RWPE2 (cell line): ENCODE data around the gene EIF1AD.
"Not testable (repeated sequence)": the region's sequence is repeated elsewhere in the genome, so short reads cannot be mapped to it uniquely, and the experiment has no call there.

Experiments used
- ATAC-seq: fragments of 200-7000 bp; cut with Tn5 transposase; 3 replicates; pipeline ENCODE4 v1.9.1; 2021; ENCODE audit warnings: low read depth
- DNase-seq: peaks from one replicate; pipeline ENCODE4 v3.0.0-alpha.2; 2020; ENCODE audit warnings: low spot score
- H3K27ac ChIP-seq: fragments of 450-650 bp; 2 replicates; pipeline ENCODE4 v1.5.1; 2017; ENCODE audit warnings: mild to moderate bottlenecking; ENCODE audit not compliant: poor library complexity, severe bottlenecking
- H3K27me3 ChIP-seq: fragments of 250-450 bp; sonication (Bioruptor Pico); 2 replicates; pipeline ENCODE4 v1.5.1; 2021; ENCODE audit warnings: mild to moderate bottlenecking, moderate library complexity; ENCODE audit not compliant: insufficient read depth, poor library complexity, severe bottlenecking
- H3K36me3 ChIP-seq: fragments of 250-450 bp; sonication (Bioruptor Pico); 2 replicates; pipeline ENCODE4 v1.5.1; 2020; ENCODE audit warnings: low read depth, mild to moderate bottlenecking, moderate library complexity
- H3K4me1 ChIP-seq: fragments of 250-450 bp; sonication (Bioruptor Pico); 2 replicates; pipeline ENCODE4 v1.5.1; 2021; ENCODE audit warnings: mild to moderate bottlenecking, moderate library complexity; ENCODE audit not compliant: insufficient read depth, poor library complexity, severe bottlenecking
- H3K4me3 ChIP-seq: fragments of 250-450 bp; sonication (Bioruptor Pico); 2 replicates; pipeline ENCODE4 v1.5.1; 2021; ENCODE audit warnings: mild to moderate bottlenecking, moderate library complexity; ENCODE audit not compliant: severe bottlenecking
- H3K9me3 ChIP-seq: fragments of 250-450 bp; sonication (Bioruptor Pico); 2 replicates; pipeline ENCODE4 v1.5.1; 2021; ENCODE audit warnings: mild to moderate bottlenecking, moderate library complexity; ENCODE audit not compliant: severe bottlenecking
- TF ChIP-seq, protein P1 (sequence below): fragments of 450-650 bp; IDR thresholded peaks from one replicate; pipeline ENCODE4 v1.5.1; 2017; ENCODE audit warnings: mild to moderate bottlenecking, moderate library complexity; ENCODE audit not compliant: poor library complexity, severe bottlenecking

Gene EIF1AD

DNA sequence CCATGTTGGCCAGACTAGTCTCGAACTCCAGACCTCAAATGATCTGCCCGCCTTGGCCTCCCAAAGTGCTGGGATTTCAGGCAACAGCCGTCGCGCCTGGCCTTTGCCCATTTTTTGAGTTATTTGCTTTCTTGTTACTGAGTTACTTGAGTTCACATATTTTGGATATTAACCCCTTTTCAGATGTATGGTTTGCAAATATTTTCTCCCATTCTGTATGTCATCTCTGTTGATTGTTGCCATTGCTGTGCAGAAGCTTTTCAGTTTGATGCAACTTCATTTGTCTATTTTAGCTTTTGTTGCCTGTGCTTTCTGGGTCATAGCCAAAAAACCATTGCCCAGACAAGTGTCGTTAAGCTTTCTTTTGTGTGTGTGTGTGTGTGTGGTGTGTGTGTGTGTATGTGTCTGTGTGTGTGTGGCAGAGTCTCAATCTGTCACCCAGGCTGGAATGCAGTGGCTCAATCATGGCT lies 49.9 kb downstream of the EIF1AD start:
- no peak overlapping the region for H3K4me3 ChIP-seq
- TF ChIP-seq, protein P1, sequence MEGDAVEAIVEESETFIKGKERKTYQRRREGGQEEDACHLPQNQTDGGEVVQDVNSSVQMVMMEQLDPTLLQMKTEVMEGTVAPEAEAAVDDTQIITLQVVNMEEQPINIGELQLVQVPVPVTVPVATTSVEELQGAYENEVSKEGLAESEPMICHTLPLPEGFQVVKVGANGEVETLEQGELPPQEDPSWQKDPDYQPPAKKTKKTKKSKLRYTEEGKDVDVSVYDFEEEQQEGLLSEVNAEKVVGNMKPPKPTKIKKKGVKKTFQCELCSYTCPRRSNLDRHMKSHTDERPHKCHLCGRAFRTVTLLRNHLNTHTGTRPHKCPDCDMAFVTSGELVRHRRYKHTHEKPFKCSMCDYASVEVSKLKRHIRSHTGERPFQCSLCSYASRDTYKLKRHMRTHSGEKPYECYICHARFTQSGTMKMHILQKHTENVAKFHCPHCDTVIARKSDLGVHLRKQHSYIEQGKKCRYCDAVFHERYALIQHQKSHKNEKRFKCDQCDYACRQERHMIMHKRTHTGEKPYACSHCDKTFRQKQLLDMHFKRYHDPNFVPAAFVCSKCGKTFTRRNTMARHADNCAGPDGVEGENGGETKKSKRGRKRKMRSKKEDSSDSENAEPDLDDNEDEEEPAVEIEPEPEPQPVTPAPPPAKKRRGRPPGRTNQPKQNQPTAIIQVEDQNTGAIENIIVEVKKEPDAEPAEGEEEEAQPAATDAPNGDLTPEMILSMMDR, result no peak
- no peak overlapping the region for H3K27ac ChIP-seq
- no peaks in the 10 kb centered on the region for H3K36me3 ChIP-seq
- no peak for ATAC-seq
- DNase-seq, result no peak
- H3K4me1 ChIP-seq, result no peaks in the 10 kb centered on the region
- no peaks in the 10 kb centered on the region for H3K27me3 ChIP-seq
- H3K9me3 ChIP-seq, result no peaks in the 10 kb centered on the region

DNA sequence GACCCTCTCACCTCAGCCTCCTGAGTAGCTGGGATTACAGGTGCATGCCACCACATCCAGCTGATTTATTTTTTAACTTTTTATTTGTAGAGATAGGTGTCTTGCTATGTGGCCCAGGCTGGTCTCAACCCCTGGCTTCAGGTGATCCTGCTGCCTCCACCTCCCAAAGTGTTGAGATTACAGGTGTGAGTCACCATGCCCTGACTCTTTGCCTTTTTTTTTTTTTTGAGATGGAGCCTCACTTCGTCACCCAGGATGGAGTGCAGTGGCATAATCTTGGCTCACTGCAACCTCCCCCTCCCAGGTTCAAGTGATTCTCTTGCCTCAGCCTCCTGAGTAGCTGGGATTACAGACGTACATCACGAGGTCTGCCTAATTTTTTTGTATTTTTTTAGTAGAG lies 50.3 kb downstream of the EIF1AD start:
- DNase-seq, H3K36me3 ChIP-seq, ATAC-seq, H3K9me3 ChIP-seq, H3K4me1 ChIP-seq, H3K27me3 ChIP-seq, H3K27ac ChIP-seq, H3K4me3 ChIP-seq: not testable (repeated sequence)

DNA sequence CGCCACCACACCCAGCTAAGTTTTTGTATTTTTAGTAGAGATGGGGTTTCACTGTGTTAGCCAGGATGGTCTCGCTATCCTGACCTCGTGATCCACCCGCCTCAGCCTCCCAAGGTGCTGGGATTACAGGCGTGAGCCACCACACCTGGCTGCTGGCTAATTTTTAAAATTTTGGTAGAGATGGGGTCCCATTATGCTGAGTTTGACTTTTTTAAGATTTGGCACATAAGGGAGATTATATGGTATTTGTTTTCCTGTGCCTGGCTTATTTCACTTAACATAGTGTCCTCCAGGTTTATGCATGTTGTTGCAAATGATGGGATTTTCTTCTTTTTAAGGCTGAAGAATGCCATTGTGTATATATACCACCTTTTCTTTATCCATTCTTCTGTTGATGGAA lies 51.2 kb downstream of the EIF1AD start:
- not testable (repeated sequence) for DNase-seq, H3K4me1 ChIP-seq, H3K9me3 ChIP-seq, H3K27me3 ChIP-seq, ATAC-seq, H3K36me3 ChIP-seq, H3K4me3 ChIP-seq, H3K27ac ChIP-seq

DNA sequence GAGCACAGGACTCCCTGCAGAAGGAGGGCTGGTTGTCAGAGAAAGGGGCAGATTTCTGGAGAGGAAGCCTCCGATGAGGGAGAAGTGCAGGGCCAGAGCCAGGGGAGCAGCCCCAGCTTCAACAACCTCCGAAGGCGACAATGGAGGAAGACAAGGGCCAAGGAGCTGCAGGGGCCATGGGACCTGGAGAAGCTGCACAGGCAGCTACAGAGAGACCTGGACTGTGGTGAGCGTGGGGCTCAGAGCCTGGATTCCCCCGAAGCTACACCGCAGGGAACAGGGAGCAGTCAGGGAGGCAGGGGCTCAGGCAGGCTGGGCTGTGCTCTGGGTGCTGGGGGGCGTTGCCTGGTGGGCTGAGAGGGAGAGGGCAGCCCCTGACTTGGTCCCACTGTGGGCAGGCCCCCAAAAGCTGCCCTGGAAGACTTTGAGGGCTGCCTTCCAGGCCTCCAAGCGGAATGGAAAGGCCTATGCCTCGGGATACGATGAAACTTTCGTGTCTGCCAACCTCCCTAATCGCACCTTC lies 54.3 kb downstream of the EIF1AD start:
- TF ChIP-seq, protein P1, result no peak
- no peaks in the 10 kb centered on the region for H3K4me1 ChIP-seq
- DNase-seq (no peak), ATAC-seq (no peak)
- H3K36me3 ChIP-seq, result no peaks in the 10 kb centered on the region
- H3K27ac ChIP-seq, result no peak overlapping the region
- H3K27me3 ChIP-seq, result no peaks in the 10 kb centered on the region
- H3K4me3 ChIP-seq, result no peak overlapping the region
- no peaks in the 10 kb centered on the region for H3K9me3 ChIP-seq

DNA sequence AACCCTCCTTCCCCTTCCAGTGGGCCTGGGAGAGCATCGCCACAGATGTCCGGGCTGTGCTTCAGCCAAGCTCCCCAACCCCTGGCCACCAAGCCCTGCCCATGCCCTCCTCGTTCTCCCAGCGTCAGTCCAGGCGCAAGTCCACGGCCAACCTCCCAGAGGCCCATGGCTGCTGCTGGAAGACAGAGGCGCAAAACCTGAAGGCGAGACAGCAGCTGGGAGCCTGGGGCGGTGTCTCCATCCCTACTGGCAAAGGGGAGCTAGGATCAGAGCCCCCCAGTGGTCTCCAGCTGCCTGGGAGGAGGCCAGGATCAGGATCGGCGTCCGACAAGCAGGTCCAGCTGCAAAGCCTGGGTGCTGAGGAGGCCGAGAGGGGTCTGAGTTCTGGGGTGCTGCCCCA lies 54.8 kb downstream of the EIF1AD start:
- no peaks in the 10 kb centered on the region for H3K9me3 ChIP-seq
- DNase-seq (no peak), ATAC-seq (no peak)
- TF ChIP-seq, protein P1, result no peak
- H3K36me3 ChIP-seq, result no peaks in the 10 kb centered on the region
- no peak overlapping the region for H3K4me3 ChIP-seq
- H3K27me3 ChIP-seq, result no peaks in the 10 kb centered on the region
- H3K27ac ChIP-seq, result no peak overlapping the region
- H3K4me1 ChIP-seq, result no peaks in the 10 kb centered on the region

DNA sequence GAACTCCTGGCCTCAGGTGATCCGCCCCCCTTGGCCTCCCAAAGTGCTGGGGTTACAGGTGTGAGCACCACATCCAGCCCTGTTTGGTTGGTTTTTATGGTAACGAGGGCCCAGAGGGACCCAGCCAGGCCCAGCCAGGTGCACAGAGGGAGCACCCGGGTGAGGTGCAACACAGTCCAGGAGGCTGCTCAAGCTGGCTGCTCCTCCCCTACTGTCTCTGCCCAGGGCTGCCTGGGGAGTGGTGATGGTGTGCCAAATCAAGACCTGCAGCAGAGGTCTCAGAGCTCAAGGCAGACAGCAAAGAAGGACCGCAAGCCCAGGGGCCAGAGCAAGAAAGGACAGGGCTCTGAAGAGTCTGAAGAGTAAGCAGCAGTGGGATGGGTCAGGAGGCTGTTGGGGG lies 55.3 kb downstream of the EIF1AD start:
- H3K27me3 ChIP-seq, result no peaks in the 10 kb centered on the region
- H3K4me1 ChIP-seq, result no peaks in the 10 kb centered on the region
- no peak for DNase-seq
- H3K27ac ChIP-seq, result no peak overlapping the region
- H3K4me3 ChIP-seq, result no peak overlapping the region
- TF ChIP-seq, protein P1, result no peak
- peak; percentile 33; the same call in 1 of the 3 replicates for ATAC-seq
- H3K36me3 ChIP-seq, result no peaks in the 10 kb centered on the region
- H3K9me3 ChIP-seq, result no peaks in the 10 kb centered on the region
